ENCODE results near the gene SNX11.
"Not testable (repeated sequence)": the region's sequence is repeated elsewhere in the genome, so short reads cannot be mapped to it uniquely, and the experiment has no call there.

The SNX11 gene

GRCh38 chr17:48064638-48065037, 42.9 kb upstream of the SNX11 start:
- no peak for TF ChIP-seq CTCF (IDR thresholded peaks at IDR 0.05; ENCODE audit: control extremely low read depth, extremely low read depth, low read depth, missing control alignments)
- POLR2A ChIA-PET, result interaction anchor here (0.6 to 1.8 kb wide), 3 partner anchors 10 to 20 kb away, joined by 3 to 6 read pairs (median 3); partner anchors contain the start of gene NFE2L1
- CTCF ChIA-PET, result interaction anchor here (1.3 to 17.2 kb wide), 7 partner anchors 9 to 43 kb away, joined by 4 to 214 read pairs (median 6); partner anchors contain the start of genes NFE2L1 and SNX11
- DNase-seq (ENCODE audit: extremely low spot score), result no peak

DNA sequence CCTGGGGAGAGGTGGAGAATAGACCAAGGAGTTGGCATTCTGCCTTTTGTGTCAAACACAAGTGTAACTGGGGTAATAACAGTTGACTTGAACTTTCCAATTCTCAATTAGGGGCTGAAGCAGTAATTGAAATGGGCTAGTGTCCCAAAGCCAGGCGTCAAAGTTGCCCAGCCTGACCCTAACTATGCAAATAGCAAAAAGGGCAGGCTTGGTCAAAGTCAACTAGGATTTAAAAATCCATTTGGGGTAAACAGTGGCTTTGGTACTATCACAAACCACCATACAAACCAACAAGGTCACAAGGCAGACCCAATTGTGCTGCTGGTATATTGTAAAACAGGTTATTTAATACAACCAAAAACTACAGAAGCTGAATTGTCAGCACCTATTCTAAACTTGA, 41.4 kb upstream of the SNX11 start:
- no peak for DNase-seq (ENCODE audit: extremely low spot score)
- POLR2A ChIA-PET, result no interaction called here
- TF ChIP-seq CTCF (IDR thresholded peaks at IDR 0.05; ENCODE audit: control extremely low read depth, extremely low read depth, low read depth, missing control alignments), result no peak
- CTCF ChIA-PET, result interaction anchor here (2.8 to 17.2 kb wide), 3 partner anchors 12 to 40 kb away, joined by 19 to 214 read pairs (median 33); no protein-coding TSS in a partner anchor

DNA sequence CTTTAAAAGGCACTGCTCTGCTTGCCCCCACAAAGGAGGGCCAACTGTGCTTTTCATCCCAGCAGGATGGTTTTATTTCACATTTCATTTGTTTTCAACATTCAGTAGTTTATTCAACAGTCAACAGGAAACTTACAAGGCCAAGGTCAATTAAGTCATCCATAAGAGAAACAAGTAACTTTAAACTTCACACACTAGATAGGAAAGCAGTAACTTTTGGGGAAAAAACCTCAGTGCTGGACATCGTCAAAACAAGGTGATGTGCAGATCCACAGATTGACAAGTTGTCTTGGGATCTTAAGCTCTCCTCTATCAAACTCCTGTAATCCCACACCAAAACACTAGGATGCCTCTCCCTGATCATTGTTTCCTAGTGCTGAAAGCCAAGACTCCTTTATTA, 40.9 kb upstream of the SNX11 start:
- no peak for DNase-seq (ENCODE audit: extremely low spot score)
- no peak for TF ChIP-seq CTCF (IDR thresholded peaks at IDR 0.05; ENCODE audit: control extremely low read depth, extremely low read depth, low read depth, missing control alignments)
- ChIA-PET POLR2A (no interaction called here), CTCF (interaction anchor here (2.3 to 17.2 kb wide), 3 partner anchors 10 to 40 kb away, joined by 27 to 214 read pairs (median 33); no protein-coding TSS in a partner anchor)

GRCh38 chr17:48067245-48067644, 40.3 kb upstream of the SNX11 start:
- no peak for TF ChIP-seq CTCF (IDR thresholded peaks at IDR 0.05; ENCODE audit: control extremely low read depth, extremely low read depth, low read depth, missing control alignments)
- ChIA-PET POLR2A (no interaction called here), CTCF (interaction anchor here (2.3 to 17.2 kb wide), 3 partner anchors 10 to 41 kb away, joined by 27 to 214 read pairs (median 33); no protein-coding TSS in a partner anchor)
- no peak for DNase-seq (ENCODE audit: extremely low spot score)

DNA sequence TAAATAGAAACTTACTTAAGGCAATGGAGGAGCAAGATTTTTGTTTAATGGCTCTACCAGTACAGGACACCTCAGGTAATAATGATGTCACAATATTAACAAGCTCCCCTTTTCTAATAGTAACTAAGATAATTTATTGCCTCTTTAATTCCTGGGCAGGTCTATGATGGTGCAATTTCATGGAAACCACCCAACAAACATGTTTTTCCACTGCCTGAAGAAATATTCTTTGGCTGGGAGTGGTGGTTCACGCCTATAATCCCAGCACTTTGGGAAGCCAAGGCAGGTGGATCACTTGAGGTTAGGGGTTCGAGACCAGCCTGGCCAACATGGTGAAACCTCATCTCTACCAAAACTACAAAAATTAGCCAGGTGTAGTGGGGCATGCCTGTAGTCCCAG, 39.8 kb upstream of the SNX11 start:
- DNase-seq (ENCODE audit: extremely low spot score); POLR2A ChIA-PET: not testable (repeated sequence)
- CTCF ChIA-PET, result interaction anchor here (0.8 to 17.2 kb wide), 7 partner anchors 10 to 97 kb away, joined by 3 to 214 read pairs (median 7); partner anchors contain the start of genes CDK5RAP3 and NFE2L1

DNA sequence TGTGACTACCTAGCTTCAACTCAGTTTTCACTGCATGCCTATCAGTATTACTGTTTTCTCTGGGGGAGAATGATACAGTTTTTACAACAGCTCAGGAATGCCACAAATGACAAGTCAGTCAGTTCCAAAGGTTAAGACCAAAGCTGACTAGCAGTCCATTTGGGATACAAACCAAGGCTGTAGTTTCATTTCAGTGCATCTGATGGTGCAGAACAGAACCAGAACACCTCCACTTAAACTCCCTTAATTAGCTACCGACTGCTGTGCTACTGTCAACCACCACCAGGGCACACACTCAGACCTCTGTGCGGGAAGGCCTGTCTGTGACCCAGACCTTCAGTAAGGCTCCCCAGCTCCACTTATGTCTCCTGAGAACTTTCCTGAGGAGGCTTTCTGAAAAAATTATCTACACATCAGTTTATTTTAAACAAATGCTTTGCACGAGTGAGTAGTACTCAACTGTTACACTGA, 39.0 kb upstream of the SNX11 start:
- ChIA-PET POLR2A (no interaction called here), CTCF (interaction anchor here (0.8 to 17.2 kb wide), 7 partner anchors 9 to 98 kb away, joined by 3 to 214 read pairs (median 7); partner anchors contain the start of genes CDK5RAP3 and NFE2L1)
- no peak for TF ChIP-seq CTCF (IDR thresholded peaks at IDR 0.05; ENCODE audit: control extremely low read depth, extremely low read depth, low read depth, missing control alignments)
- no peak for DNase-seq (ENCODE audit: extremely low spot score)

- ChIA-PET POLR2A (no interaction called here), CTCF (interaction anchor here (1.0 to 17.2 kb wide), 2 partner anchors 8 to 45 kb away, joined by 3 to 214 read pairs; no protein-coding TSS in a partner anchor)
- no peak for DNase-seq (ENCODE audit: extremely low spot score)
- TF ChIP-seq CTCF (IDR thresholded peaks at IDR 0.05; ENCODE audit: control extremely low read depth, extremely low read depth, low read depth, missing control alignments), result no peak
Observed at GRCh38 chr17:48070195-48070594, 37.4 kb upstream of the SNX11 start.

All from GM10248 (cell line).